Endothelial cell (in vitro differentiated cells): ENCODE measurements around the gene ST8SIA3. TPM values are rescaled to one million over a fixed set of nuclear protein-coding genes. Genes with fewer than 3 reads are reported as not detected.

ENCODE experiments used
- DNase-seq: peaks from one replicate; pipeline ENCODE4 v3.0.0; 2021; ENCODE audit warnings: low spot score
- H3K27ac Mint-ChIP-seq: one replicate; pipeline ENCODE4 v1.8.0; 2021; ENCODE audit warnings: mixed read lengths, inconsistent platforms; ENCODE audit not compliant: unreplicated experiment
- H3K27me3 Mint-ChIP-seq: one replicate; pipeline ENCODE4 v1.8.0; 2021; ENCODE audit warnings: mild to moderate bottlenecking, moderate library complexity, mixed read lengths, inconsistent platforms; ENCODE audit not compliant: unreplicated experiment
- H3K36me3 Mint-ChIP-seq: one replicate; pipeline ENCODE4 v1.8.0; 2021; ENCODE audit warnings: mild to moderate bottlenecking, low read depth, mixed read lengths, inconsistent platforms; ENCODE audit not compliant: unreplicated experiment
- H3K4me1 Mint-ChIP-seq: one replicate; pipeline ENCODE4 v1.8.0; 2021; ENCODE audit warnings: mild to moderate bottlenecking, mixed read lengths, inconsistent platforms; ENCODE audit not compliant: unreplicated experiment
- H3K4me3 Mint-ChIP-seq: one replicate; pipeline ENCODE4 v1.8.0; 2021; ENCODE audit warnings: mild to moderate bottlenecking, mixed read lengths, inconsistent platforms; ENCODE audit not compliant: unreplicated experiment
- H3K9me3 Mint-ChIP-seq: one replicate; pipeline ENCODE4 v1.8.0; 2021; ENCODE audit warnings: mixed read lengths, inconsistent platforms; ENCODE audit not compliant: unreplicated experiment
- CTCF ChIP-seq: fragments of 200-600 bp; sonication (generic); IDR thresholded peaks from one replicate; pipeline ENCODE4 v1.5.0; 2021; ENCODE audit warnings: antibody characterized with exemption; ENCODE audit not compliant: unreplicated experiment
- total RNA-seq: library from RNA; stranded (reverse); fragmentation: NEBNext Ultra II Directional; extraction: Animal tissue kit (Norgen Biotek cat#: 25700); gene quantifications from one replicate; pipeline ENCODE4 v1.2.1, GENCODE V29; 2021; ENCODE audit not compliant: unreplicated experiment

The ST8SIA3 gene
- total RNA-seq, 1 donor from 2014 or later = 0.64 TPM

- Mint-ChIP-seq H3K4me3 (no peak overlapping the region), H3K36me3 (no peaks in the 10 kb centered on the region), H3K27me3 (no peaks in the 10 kb centered on the region), H3K9me3 (no peaks in the 10 kb centered on the region), H3K4me1 (no peaks in the 10 kb centered on the region), H3K27ac (no peak overlapping the region)
- no peak for TF ChIP-seq CTCF
- DNase-seq = no peak
These were observed 10.4 kb downstream of the ST8SIA3 start for GRCh38 chr18:57362714-57363113.

GRCh38 chr18:57364460-57364859 is 12.1 kb downstream of the ST8SIA3 start:
- H3K27me3 Mint-ChIP-seq = no peaks in the 10 kb centered on the region

GRCh38 chr18:57366528-57367081 is 14.2 kb downstream of the ST8SIA3 start:
- no peaks in the 10 kb centered on the region for H3K27me3 Mint-ChIP-seq
- no peak for TF ChIP-seq CTCF
- no peaks in the 10 kb centered on the region for H3K36me3 Mint-ChIP-seq
- no peak overlapping the region for H3K4me3 Mint-ChIP-seq
- no peaks in the 10 kb centered on the region for H3K9me3 Mint-ChIP-seq
- H3K4me1 Mint-ChIP-seq = no peaks in the 10 kb centered on the region
- DNase-seq = no peak
- no peak overlapping the region for H3K27ac Mint-ChIP-seq

More at GRCh38 chr18:57364460-57364859, 12.1 kb downstream of the ST8SIA3 start:
- Mint-ChIP-seq H3K4me1 (no peaks in the 10 kb centered on the region), H3K27ac (no peak overlapping the region), H3K4me3 (no peak overlapping the region), H3K9me3 (no peaks in the 10 kb centered on the region), H3K36me3 (no peaks in the 10 kb centered on the region)
- no peak for TF ChIP-seq CTCF
- DNase-seq = no peak

GRCh38 chr18:57372444-57372843 is 20.1 kb downstream of the ST8SIA3 start:
- no peak overlapping the region for H3K4me3 Mint-ChIP-seq
- H3K36me3 Mint-ChIP-seq = no peaks in the 10 kb centered on the region
- no peak overlapping the region for H3K27ac Mint-ChIP-seq
- DNase-seq = no peak
- no peaks in the 10 kb centered on the region for H3K9me3 Mint-ChIP-seq
- peaks cover 3% of the 10 kb centered on the region for H3K4me1 Mint-ChIP-seq
- H3K27me3 Mint-ChIP-seq = no peaks in the 10 kb centered on the region
- no peak for TF ChIP-seq CTCF

- no peaks in the 10 kb centered on the region for H3K27me3 Mint-ChIP-seq
- no peaks in the 10 kb centered on the region for H3K36me3 Mint-ChIP-seq
- no peaks in the 10 kb centered on the region for H3K9me3 Mint-ChIP-seq
- no peak overlapping the region for H3K27ac Mint-ChIP-seq
- TF ChIP-seq CTCF = no peak
- peaks cover 3% of the 10 kb centered on the region for H3K4me1 Mint-ChIP-seq
- no peak for DNase-seq
- no peak overlapping the region for H3K4me3 Mint-ChIP-seq
These were observed 20.7 kb downstream of the ST8SIA3 start for GRCh38 chr18:57373017-57373416.
